CD14-positive monocyte (primary cell): ENCODE results near the gene CLN6. TPM values are rescaled to one million over a fixed set of nuclear protein-coding genes. Genes with fewer than 3 reads are reported as not detected.

Experiments used
- DNase-seq, 3 donors: peaks; one replicate each; pipeline ENCODE4 v3.0.0-alpha.2; 2011 to 2022
- H2AFZ ChIP-seq: 2 replicates; pipeline ENCODE4 v1.6.0; 2012; ENCODE audit warnings: mild to moderate bottlenecking, low read depth, low read length, inconsistent platforms; ENCODE audit not compliant: insufficient read depth, poor library complexity, severe bottlenecking
- H3K27ac ChIP-seq, 2 donors: 1 replicate in 1 of 2; 2 replicates in 1 of 2; pipeline ENCODE4 v1.5.1; 2012 to 2013; ENCODE audit warnings: low read length in 2 of 2, control low read depth in 1 of 2, inconsistent platforms in 1 of 2, low read depth in 1 of 2, mild to moderate bottlenecking in 1 of 2
- H3K27me3 ChIP-seq, 2 donors: one replicate each; pipeline versions ENCODE4 v1.6.0 to v1.6.1; 2011 to 2013; ENCODE audit warnings: low read length in 2 of 2; ENCODE audit not compliant: control insufficient read depth in 2 of 2, insufficient read depth in 2 of 2
- H3K36me3 ChIP-seq, 2 donors: replicated peaks in 1 of 2; 1 replicate in 1 of 2; 2 replicates in 1 of 2; pipeline versions ENCODE4 v1.5.1 to v1.6.1; 2012 to 2013; ENCODE audit warnings: low read length in 2 of 2, control low read depth in 1 of 2, inconsistent platforms in 1 of 2, mild to moderate bottlenecking in 1 of 2; ENCODE audit not compliant: insufficient read depth in 2 of 2, control insufficient read depth in 1 of 2
- H3K4me1 ChIP-seq, 2 donors: 1 replicate in 1 of 2; 2 replicates in 1 of 2; pipeline versions ENCODE4 v1.5.1 to v1.6.1; 2012 to 2013; ENCODE audit warnings: low read length in 2 of 2, control low read depth in 1 of 2, inconsistent platforms in 1 of 2, mild to moderate bottlenecking in 1 of 2, moderate library complexity in 1 of 2; ENCODE audit not compliant: insufficient read depth in 2 of 2, control insufficient read depth in 1 of 2
- H3K4me2 ChIP-seq: replicated peaks from 2 replicates; pipeline ENCODE3; 2012; ENCODE audit warnings: low read length, moderate library complexity, mild to moderate bottlenecking; ENCODE audit not compliant: poor library complexity, severe bottlenecking; ENCODE audit errors: extremely low read depth
- H3K4me3 ChIP-seq, 3 experiments: fragments of 200-600 bp in 1 of 3; sonication (generic) in 1 of 3; replicated peaks in 1 of 3; 1 replicate in 2 of 3; 2 replicates in 1 of 3; pipeline ENCODE4 v1.5.1; 2011 to 2013; ENCODE audit warnings: low read length in 3 of 3, mild to moderate bottlenecking in 3 of 3, control low read depth in 2 of 3, low read depth in 2 of 3, inconsistent platforms in 1 of 3, moderate library complexity in 1 of 3
- H3K79me2 ChIP-seq: 2 replicates; pipeline ENCODE4 v1.6.0; 2012; ENCODE audit warnings: mild to moderate bottlenecking, control low read depth, inconsistent platforms, low read length, moderate library complexity; ENCODE audit not compliant: insufficient read depth
- H3K9ac ChIP-seq: 2 replicates; pipeline ENCODE4 v1.6.0; 2017; ENCODE audit warnings: low read length, mild to moderate bottlenecking; ENCODE audit not compliant: insufficient read depth, poor library complexity, severe bottlenecking
- H3K9me3 ChIP-seq, 2 donors: replicated peaks in 1 of 2; 1 replicate in 1 of 2; 2 replicates in 1 of 2; pipeline versions ENCODE4 v1.5.1 to v1.6.1; 2012 to 2013; ENCODE audit warnings: low read length in 2 of 2, control low read depth in 1 of 2; ENCODE audit not compliant: control insufficient read depth in 1 of 2, insufficient read depth in 1 of 2
- H4K20me1 ChIP-seq: 2 replicates; pipeline ENCODE4 v1.6.0; 2012; ENCODE audit warnings: mild to moderate bottlenecking, low read length, control low read depth, moderate library complexity; ENCODE audit not compliant: insufficient read depth
- H3K27ac Mint-ChIP-seq, 7 donors: one replicate each; pipeline ENCODE4 v1.8.0; 2020; ENCODE audit warnings: mild to moderate bottlenecking in 7 of 7, mixed read lengths in 7 of 7, moderate library complexity in 6 of 7, inconsistent platforms in 2 of 7
- H3K27me3 Mint-ChIP-seq, 3 donors: one replicate each; pipeline ENCODE4 v1.8.0; 2021 to 2022; ENCODE audit warnings: low read depth in 3 of 3, mild to moderate bottlenecking in 3 of 3, mixed read lengths in 3 of 3, moderate library complexity in 3 of 3, inconsistent platforms in 1 of 3
- H3K36me3 Mint-ChIP-seq, 2 donors: one replicate each; pipeline ENCODE4 v1.8.0; 2020; ENCODE audit warnings: mixed read lengths in 2 of 2, inconsistent platforms in 1 of 2, mild to moderate bottlenecking in 1 of 2
- H3K4me1 Mint-ChIP-seq: one replicate; pipeline ENCODE4 v1.8.0; 2020; ENCODE audit warnings: mild to moderate bottlenecking, mixed read lengths
- H3K4me3 Mint-ChIP-seq, 2 donors: one replicate each; pipeline ENCODE4 v1.8.0; 2020; ENCODE audit warnings: mild to moderate bottlenecking in 2 of 2, mixed read lengths in 2 of 2, moderate library complexity in 1 of 2
- H3K9me3 Mint-ChIP-seq, 7 donors: one replicate each; pipeline ENCODE4 v1.8.0; 2020 to 2022; ENCODE audit warnings: mixed read lengths in 7 of 7, mild to moderate bottlenecking in 6 of 7, moderate library complexity in 6 of 7, inconsistent platforms in 2 of 7
- CTCF ChIP-seq: fragments of 200-600 bp; IDR thresholded peaks from one replicate; pipeline ENCODE4 v1.8.0; 2022; ENCODE audit warnings: antibody characterized with exemption, mild to moderate bottlenecking
- WGBS: methylation state at CpG from one replicate; pipeline ENCODE4 v1.1.5; 2013; ENCODE audit warnings: missing lambda C conversion rate; ENCODE audit not compliant: insufficient coverage; 5-methylcytosine and 5-hydroxymethylcytosine counted together
- intact Hi-C, 2 donors: fragments of 100-400 bp; cut with micrococcal nuclease; formaldehyde crosslinking; loops; one replicate each; pipeline versions ENCODE4 v1.15.0 to v1.15.1; 2023
- polyA plus RNA-seq, 3 donors: library from polyadenylated mRNA; depleted of rRNA in 1 of 3; unstranded in 2 of 3; stranded (reverse) in 1 of 3; fragments of 300-500 nt in 2 of 3; fragments of >200 nt in 1 of 3; fragmentation: Illumina TruSeq in 2 of 3; gene quantifications; 1 replicate in 2 of 3; 2 replicates in 1 of 3; pipeline ENCODE4 v1.2.3, GENCODE V29; 2012 to 2021

CLN6 gene
- polyA plus RNA-seq, 3 donors, result 3.4 to 37.6 (median 4.2) TPM

- Mint-ChIP-seq H3K27me3 (peaks cover 0 to 3% (median 3%) of the 10 kb centered on the region in 3 donors), H3K4me1 (peaks cover 12% of the 10 kb centered on the region), H3K27ac (no peak overlapping the region), H3K9me3 (no peaks in the 10 kb centered on the region), H3K36me3 (no peaks in the 10 kb centered on the region), H3K4me3 (no peak overlapping the region)
- intact Hi-C loops, result no loop called here
- H3K4me1 ChIP-seq, result peaks cover 10 to 11% of the 10 kb centered on the region in 2 donors
- no peak overlapping the region for H3K4me3 ChIP-seq
- WGBS, result 80% methylated on average over 1 of the region's 1 CpG
- peaks cover 12% of the 10 kb centered on the region for H3K79me2 ChIP-seq
- peaks cover 0 to 3% of the 10 kb centered on the region in 2 donors for H3K27me3 ChIP-seq
- H3K9ac ChIP-seq, result no peak overlapping the region
- H3K4me2 ChIP-seq, result no peak overlapping the region
- no peak for DNase-seq
- no peak overlapping the region for H2AFZ ChIP-seq
- TF ChIP-seq CTCF, result no peak
- H4K20me1 ChIP-seq, result no peaks in the 10 kb centered on the region
- no peak overlapping the region for H3K27ac ChIP-seq
- H3K9me3 ChIP-seq, result no peaks in the 10 kb centered on the region
- H3K36me3 ChIP-seq, result no peaks in the 10 kb centered on the region
These were observed 43.3 kb upstream of the CLN6 start for GRCh38 chr15:68272721-68273271.

DNA sequence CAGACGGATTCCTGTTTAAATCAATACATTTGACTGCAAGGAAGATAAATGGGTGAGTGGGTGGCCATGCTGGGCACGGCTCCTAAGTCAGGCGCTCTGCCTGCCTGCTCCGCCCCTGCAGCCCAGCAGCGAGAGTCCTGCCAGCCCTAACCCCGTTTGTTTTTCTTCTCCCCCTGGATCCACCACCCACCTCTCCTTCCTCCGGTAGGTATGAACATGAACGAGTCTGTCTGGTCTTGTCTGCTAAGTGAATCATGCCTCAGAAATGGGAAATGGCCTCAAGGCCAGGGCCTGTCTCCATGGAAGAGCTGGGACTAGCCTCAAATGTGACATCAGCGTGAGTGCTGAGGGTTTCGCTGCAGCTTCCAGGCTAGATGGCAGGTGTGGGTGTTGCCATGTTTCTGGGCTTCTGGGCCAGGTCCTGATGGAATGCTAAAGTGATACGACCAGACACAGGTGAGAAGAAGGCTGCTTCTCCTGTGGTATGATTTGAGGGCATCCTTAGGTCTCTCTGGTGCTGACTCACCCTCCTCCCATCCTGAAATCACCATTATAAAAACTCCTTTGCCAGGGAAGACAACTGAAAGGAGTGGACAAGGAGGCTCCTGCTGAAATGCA is 42.4 kb upstream of the CLN6 start:
- H3K27me3 Mint-ChIP-seq, result peaks cover 0 to 7% (median 4%) of the 10 kb centered on the region in 3 donors
- H3K4me3 Mint-ChIP-seq, result no peak overlapping the region
- WGBS, result 87% methylated on average over 7 of the region's 11 CpGs
- no peaks in the 10 kb centered on the region for H3K9me3 Mint-ChIP-seq
- no peak for TF ChIP-seq CTCF
- H3K4me1 Mint-ChIP-seq, result peaks cover 10% of the 10 kb centered on the region
- Histone ChIP-seq H3K27ac (no peak overlapping the region), H3K36me3 (no peaks in the 10 kb centered on the region), H2AFZ (no peak overlapping the region), H3K27me3 (peaks cover 0 to 7% of the 10 kb centered on the region in 2 donors), H3K9ac (no peak overlapping the region), H3K4me2 (no peak overlapping the region), H3K4me3 (no peak overlapping the region), H3K79me2 (peaks cover 7% of the 10 kb centered on the region), H3K9me3 (no peaks in the 10 kb centered on the region), H3K4me1 (peaks cover 7 to 8% of the 10 kb centered on the region in 2 donors), H4K20me1 (no peaks in the 10 kb centered on the region)
- no peak for DNase-seq
- H3K36me3 Mint-ChIP-seq, result no peaks in the 10 kb centered on the region
- H3K27ac Mint-ChIP-seq, result peak overlapping the region in 2 of 7 donors; percentile 13 to 27
- intact Hi-C loops, result no loop called here
